Mammary epithelial cell (primary cell): Measurements from ENCODE around the gene SH3RF3.

Experiments used
- CTCF ChIP-seq, 2 donors: IDR thresholded peaks in 1 of 2; conservative IDR thresholded peaks in 1 of 2; 2 replicates each; pipeline ENCODE4 v1.5.1; 2011 to 2012; ENCODE audit warnings: inconsistent platforms in 2 of 2, low read length in 2 of 2, mild to moderate bottlenecking in 2 of 2, control low read depth in 1 of 2, low read depth in 1 of 2; ENCODE audit not compliant: insufficient read depth in 1 of 2; ENCODE audit errors: extremely low read depth in 1 of 2
- EZH2 ChIP-seq: IDR thresholded peaks from 2 replicates; pipeline ENCODE4 v1.6.1; 2012; ENCODE audit warnings: low read length, inconsistent platforms, borderline replicate concordance

GRCh38 chr2:109126501-109126860, 2.5 kb upstream of the SH3RF3 start:
- TF ChIP-seq CTCF (conservative IDR thresholded peaks at IDR 0.05 in 1 of 2, IDR thresholded peaks at IDR 0.05 in 1 of 2; ENCODE audit: extremely low read depth in 1 of 2, insufficient read depth in 1 of 2, low read depth in 1 of 2, low read length in 2 of 2) (no peak), EZH2 (peak; percentile 29)
